Panc1 (cell line): ENCODE results near the gene RNF20. TPM values are rescaled to one million over a fixed set of nuclear protein-coding genes. Genes with fewer than 3 reads are reported as not detected.

Experiments used
- ATAC-seq: fragments of 200-7000 bp; cut with Tn5 transposase; 2 replicates; pipeline ENCODE4 v1.9.1; 2020; ENCODE audit warnings: mild to moderate bottlenecking, moderate library complexity
- BruUV-seq: library from RNA; stranded (reverse); fragments of 400-500 nt; replicated peaks from 2 replicates; lab custom pipeline; 2021; lab: Mats Ljungman, UMichigan
- CTCF ChIA-PET: fragments of 300-600 bp; sonication (Branson Sonifier 250); formaldehyde crosslinking; loops from one replicate; lab custom pipeline; 2022; ENCODE audit warnings: antibody characterized with exemption; lab: Charles Lee
- POLR2A ChIA-PET: fragments of 300-600 bp; sonication (Branson Sonifier 250); formaldehyde crosslinking; loops from one replicate; lab custom pipeline; 2022; ENCODE audit warnings: antibody characterized with exemption; lab: Charles Lee
- DNase-seq: peaks from one replicate; pipeline ENCODE4 v3.0.0-alpha.2; 2010; ENCODE audit warnings: low read depth, low spot score
- H3K27ac ChIP-seq: 2 replicates; pipeline ENCODE4 v1.5.1; 2011; ENCODE audit warnings: mild to moderate bottlenecking, low read length, inconsistent platforms
- H3K27me3 ChIP-seq: fragments of 200-500 bp; sonication (Bioruptor generic); 2 replicates; pipeline ENCODE4 v1.6.0; 2014; ENCODE audit warnings: low read length, inconsistent platforms; ENCODE audit not compliant: control insufficient read depth, insufficient read depth
- H3K36me3 ChIP-seq: fragments of 200-500 bp; sonication (Bioruptor generic); 2 replicates; pipeline ENCODE4 v1.5.1; 2014; ENCODE audit warnings: inconsistent platforms, mild to moderate bottlenecking, low read length, moderate library complexity; ENCODE audit not compliant: control insufficient read depth, insufficient read depth
- H3K4me1 ChIP-seq: 2 replicates; pipeline ENCODE4 v1.5.1; 2011; ENCODE audit warnings: inconsistent platforms, mild to moderate bottlenecking, low read length, moderate library complexity; ENCODE audit not compliant: control insufficient read depth, insufficient read depth
- H3K4me3 ChIP-seq, 2 experiments: 2 replicates each; pipeline ENCODE4 v1.5.1; 2011 to 2012; ENCODE audit warnings: low read depth in 2 of 2, low read length in 2 of 2, mild to moderate bottlenecking in 2 of 2, inconsistent platforms in 1 of 2, moderate library complexity in 1 of 2
- H3K9me3 ChIP-seq: fragments of 200-500 bp; sonication (Bioruptor generic); 2 replicates; pipeline ENCODE4 v1.5.1; 2014; ENCODE audit warnings: low read depth, mild to moderate bottlenecking, inconsistent platforms, low read length, moderate library complexity; ENCODE audit not compliant: control insufficient read depth, insufficient read depth
- CTCF ChIP-seq: fragments of 450-650 bp; IDR thresholded peaks from 2 replicates; pipeline ENCODE4 v1.5.1; 2017; ENCODE audit warnings: mild to moderate bottlenecking
- POLR2AphosphoS5 ChIP-seq: IDR thresholded peaks from 2 replicates; pipeline ENCODE4 v1.6.1; 2012; ENCODE audit warnings: mild to moderate bottlenecking, low read depth, low read length, moderate library complexity
- REST ChIP-seq, 2 experiments: IDR thresholded peaks; 2 replicates each; pipeline ENCODE4 v1.6.1; 2011 to 2012; ENCODE audit warnings: low read depth in 2 of 2, control low read depth in 1 of 2, low read length in 1 of 2, mild to moderate bottlenecking in 1 of 2, moderate library complexity in 1 of 2; ENCODE audit not compliant: insufficient read depth in 1 of 2
- SIN3A ChIP-seq: IDR thresholded peaks from 2 replicates; pipeline ENCODE4 v1.6.1; 2012; ENCODE audit warnings: low read depth, mild to moderate bottlenecking, low read length, moderate library complexity, borderline replicate concordance; ENCODE audit not compliant: insufficient read depth
- TCF7L2 ChIP-seq: IDR thresholded peaks from 2 replicates; pipeline ENCODE4 v1.6.1; 2011; ENCODE audit warnings: mild to moderate bottlenecking, low read depth, low read length, inconsistent platforms
- in situ Hi-C: cut with HindIII; loops from 2 replicates; pipeline ENCODE4 v1.10.0; 2016; ENCODE audit warnings: low sequenced_read_pairs, low pct_unique_long_range_greater_than_20kb
- intact Hi-C: fragments of 100-400 bp; cut with micrococcal nuclease; formaldehyde crosslinking; loops from one replicate; pipeline ENCODE4 v1.10.0; 2022; ENCODE audit not compliant: unreplicated experiment
- total RNA-seq: library from RNA; stranded (reverse); gene quantifications from one replicate; pipeline ENCODE4 v1.2.1, GENCODE V29; 2021; ENCODE audit not compliant: unreplicated experiment

Gene RNF20
- total RNA-seq, 1 experiment from 2014 or later: 37.5 TPM

- intact Hi-C loops (no loop called here), in situ Hi-C loops (no loop called here)
- no peak for DNase-seq
- no peaks in the 10 kb centered on the region for H3K4me1 ChIP-seq
- POLR2A ChIA-PET: no interaction called here
- BruUV-seq: no TSS peak
- H3K4me3 ChIP-seq: no peak overlapping the region
- CTCF ChIA-PET: no interaction called here
- no peaks in the 10 kb centered on the region for H3K27me3 ChIP-seq
- no peaks in the 10 kb centered on the region for H3K36me3 ChIP-seq
- H3K9me3 ChIP-seq: no peaks in the 10 kb centered on the region
- no peak for ATAC-seq
- H3K27ac ChIP-seq: no peak overlapping the region
- no peak for TF ChIP-seq POLR2AphosphoS5
Observed at GRCh38 chr9:101591787-101592446, 58.3 kb downstream of the RNF20 start.

- no peaks in the 10 kb centered on the region for H3K27me3 ChIP-seq
- ChIA-PET POLR2A (no interaction called here), CTCF (no interaction called here)
- in situ Hi-C loops: no loop called here
- DNase-seq: no peak
- no peaks in the 10 kb centered on the region for H3K36me3 ChIP-seq
- TF ChIP-seq REST (IDR thresholded peaks at IDR 0.05; ENCODE audit: insufficient read depth in 1 of 2, low read depth in 2 of 2, low read length in 1 of 2): no peak
- no peak for TF ChIP-seq POLR2AphosphoS5
- TF ChIP-seq CTCF: no peak
- H3K9me3 ChIP-seq: no peaks in the 10 kb centered on the region
- ATAC-seq: no peak
- H3K27ac ChIP-seq: no peak overlapping the region
- BruUV-seq: no TSS peak
- no peak overlapping the region for H3K4me3 ChIP-seq
- H3K4me1 ChIP-seq: no peaks in the 10 kb centered on the region
- intact Hi-C loops: no loop called here
Observed at GRCh38 chr9:101592788-101593187, 59.1 kb downstream of the RNF20 start.

- ATAC-seq (no peak), DNase-seq (no peak)
- H3K36me3 ChIP-seq: no peaks in the 10 kb centered on the region
- no TSS peak for BruUV-seq
- no peaks in the 10 kb centered on the region for H3K9me3 ChIP-seq
- ChIA-PET CTCF (no interaction called here), POLR2A (no interaction called here)
- in situ Hi-C loops (no loop called here), intact Hi-C loops (no loop called here)
- H3K27me3 ChIP-seq: no peaks in the 10 kb centered on the region
- TF ChIP-seq TCF7L2 (no peak), CTCF (no peak), SIN3A (no peak), REST (IDR thresholded peaks at IDR 0.05; ENCODE audit: insufficient read depth in 1 of 2, low read depth in 2 of 2, low read length in 1 of 2) (no peak)
- H3K27ac ChIP-seq: no peak overlapping the region
- H3K4me1 ChIP-seq: no peaks in the 10 kb centered on the region
- no peak overlapping the region for H3K4me3 ChIP-seq
Observed at GRCh38 chr9:101593345-101593744, 59.7 kb downstream of the RNF20 start.
